GM19025 (cell line): ENCODE results near the gene BANP.

ENCODE experiments used
- ATAC-seq: cut with Tn5 transposase; IDR thresholded peaks from one replicate; pipeline ENCODE4 v1.9.1; 2021; ENCODE audit warnings: mild to moderate bottlenecking, low read depth, moderate library complexity; ENCODE audit not compliant: unreplicated experiment

The BANP gene

DNA sequence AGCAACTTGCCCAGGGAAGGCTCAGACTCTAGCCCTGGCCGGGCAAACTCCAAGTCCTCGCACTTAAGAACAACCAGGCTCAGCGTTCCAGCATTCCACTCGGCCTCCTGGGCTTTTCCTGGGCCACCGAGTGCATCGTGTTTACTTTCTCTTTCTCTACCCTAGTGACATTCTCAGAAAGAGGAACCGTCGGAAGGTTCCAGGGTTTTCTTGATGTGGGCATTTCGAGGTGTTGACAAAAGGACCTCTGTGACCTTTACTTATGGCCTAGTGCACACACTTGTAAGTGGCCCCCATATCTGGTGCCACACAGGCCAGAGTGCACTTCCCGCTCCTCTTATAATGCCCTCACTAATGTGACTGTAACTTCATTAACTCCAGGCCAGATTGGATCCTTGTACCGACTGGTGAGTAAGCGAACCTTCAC, 3.1 kb upstream of the BANP start:
- ATAC-seq = no peak

- no peak for ATAC-seq
These were observed 2.5 kb upstream of the BANP start for GRCh38 chr16:87948735-87949070.

- ATAC-seq = no peak
These were observed 2.0 kb upstream of the BANP start for GRCh38 chr16:87949071-87949744.

DNA sequence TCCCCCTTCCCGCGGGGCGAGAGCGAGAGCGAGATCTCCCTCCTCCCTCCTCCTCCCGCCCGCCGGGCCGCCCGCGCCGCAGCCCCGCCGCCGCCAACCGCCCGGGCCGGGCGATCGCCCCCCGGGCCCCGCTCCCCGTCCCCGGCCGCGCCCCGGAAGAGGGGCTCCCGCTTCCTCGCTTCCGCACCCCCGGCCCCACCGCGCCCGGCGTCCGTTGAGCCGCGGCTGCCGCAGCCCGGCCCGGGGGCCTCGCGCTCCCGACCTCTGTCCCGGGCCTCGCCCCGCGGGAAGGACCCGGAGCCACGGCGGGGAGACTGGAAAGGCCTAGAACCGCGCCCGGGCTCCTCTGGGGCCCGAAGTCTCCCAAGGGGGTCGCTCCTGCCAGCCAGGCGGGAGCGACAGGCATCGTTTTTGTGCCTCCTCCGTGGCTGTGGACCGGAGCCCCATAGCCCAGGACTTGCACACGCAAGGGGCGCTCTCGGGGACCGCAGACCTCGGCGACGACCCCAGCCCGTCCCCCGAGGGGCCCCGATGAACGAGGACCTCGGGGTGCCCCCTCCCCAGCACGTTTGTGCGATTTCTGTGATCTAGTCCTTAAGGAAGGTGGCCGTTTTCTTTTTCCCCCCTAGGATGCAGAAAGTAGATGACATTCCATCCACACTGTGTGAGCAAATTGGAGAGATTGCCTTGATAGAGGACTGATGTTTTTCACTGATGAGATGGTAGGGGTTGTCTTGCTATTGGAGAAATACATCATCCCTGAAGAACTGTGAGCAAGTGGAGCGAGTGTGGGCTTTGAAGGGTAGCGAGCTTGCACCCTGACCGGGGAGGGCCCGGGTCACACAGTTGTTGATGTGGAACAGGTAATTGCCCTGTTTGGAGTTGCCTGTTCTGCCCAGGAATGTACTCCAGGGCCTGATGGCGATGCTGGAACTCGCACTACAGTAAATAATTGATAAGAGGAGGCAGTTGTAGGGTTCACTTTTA, 611 bp downstream of the BANP start:
- ATAC-seq = peak; percentile 5

- ATAC-seq = no peak
These were observed 1.5 kb downstream of the BANP start for GRCh38 chr16:87952751-87953150.

DNA sequence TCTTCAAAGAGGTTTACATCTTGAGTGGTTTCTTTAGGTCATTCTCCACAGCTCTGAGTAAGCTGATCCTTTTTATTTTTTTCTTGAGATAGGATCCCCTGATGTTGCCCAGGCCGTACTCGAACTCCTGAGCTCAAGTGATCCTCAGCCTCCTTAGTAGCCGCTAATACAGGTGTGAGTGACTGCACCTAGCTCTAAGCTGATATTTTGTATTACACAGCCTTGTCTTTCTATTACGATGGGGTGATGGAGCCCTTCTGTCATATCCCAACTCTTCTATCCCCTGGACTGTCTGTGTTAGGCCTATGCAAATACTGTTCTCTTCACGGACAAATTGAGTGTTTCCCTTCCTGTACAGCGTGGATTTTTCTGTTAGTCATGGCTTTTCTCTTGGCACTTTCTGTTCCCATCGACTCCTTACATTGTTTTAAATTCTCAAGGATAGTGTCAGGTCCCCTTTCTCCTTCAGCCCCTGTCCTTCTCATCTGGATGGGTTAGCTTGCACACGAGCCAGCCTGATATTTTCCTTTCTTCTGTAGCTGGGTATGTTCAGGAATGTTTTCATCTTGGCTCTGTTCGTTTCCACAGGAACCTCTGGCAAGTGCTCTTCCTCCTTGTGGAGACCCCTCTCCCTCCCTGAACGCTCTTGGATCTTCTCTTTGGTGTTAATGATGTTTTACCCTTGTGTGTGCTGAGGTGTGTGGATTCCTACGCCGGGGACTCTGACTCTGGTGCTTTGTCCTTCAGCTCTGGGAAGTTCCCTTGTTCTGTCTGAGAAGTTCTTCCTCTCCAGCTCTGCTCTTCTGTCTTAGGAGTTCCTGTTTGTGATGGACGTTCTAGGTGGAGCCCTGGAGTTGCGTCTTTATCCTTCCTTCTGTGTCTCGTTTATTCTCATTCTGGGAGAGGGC, 2.3 kb downstream of the BANP start:
- no peak for ATAC-seq

GRCh38 chr16:87954361-87954760, 3.1 kb downstream of the BANP start:
- ATAC-seq = no peak

DNA sequence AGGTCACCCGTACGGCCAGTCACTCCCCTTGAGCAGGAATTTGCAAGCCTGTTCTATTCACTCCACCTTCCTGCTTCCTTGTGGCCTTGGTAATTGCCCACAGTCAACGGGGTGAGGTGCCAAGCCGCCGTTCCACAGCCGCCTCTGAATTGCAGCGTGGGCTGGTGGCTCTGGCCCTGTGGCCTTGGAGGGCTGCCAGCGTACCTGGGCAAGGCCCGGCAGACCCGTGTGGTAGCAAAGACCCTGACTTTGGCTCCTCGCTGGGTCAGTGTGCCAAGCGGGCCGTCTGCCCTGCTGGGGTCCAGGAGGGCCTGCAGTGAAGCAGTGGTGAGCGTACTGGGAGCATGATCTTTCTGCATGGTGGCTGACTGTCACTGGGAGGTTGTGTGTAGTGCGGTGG, 3.6 kb downstream of the BANP start:
- ATAC-seq = no peak

DNA sequence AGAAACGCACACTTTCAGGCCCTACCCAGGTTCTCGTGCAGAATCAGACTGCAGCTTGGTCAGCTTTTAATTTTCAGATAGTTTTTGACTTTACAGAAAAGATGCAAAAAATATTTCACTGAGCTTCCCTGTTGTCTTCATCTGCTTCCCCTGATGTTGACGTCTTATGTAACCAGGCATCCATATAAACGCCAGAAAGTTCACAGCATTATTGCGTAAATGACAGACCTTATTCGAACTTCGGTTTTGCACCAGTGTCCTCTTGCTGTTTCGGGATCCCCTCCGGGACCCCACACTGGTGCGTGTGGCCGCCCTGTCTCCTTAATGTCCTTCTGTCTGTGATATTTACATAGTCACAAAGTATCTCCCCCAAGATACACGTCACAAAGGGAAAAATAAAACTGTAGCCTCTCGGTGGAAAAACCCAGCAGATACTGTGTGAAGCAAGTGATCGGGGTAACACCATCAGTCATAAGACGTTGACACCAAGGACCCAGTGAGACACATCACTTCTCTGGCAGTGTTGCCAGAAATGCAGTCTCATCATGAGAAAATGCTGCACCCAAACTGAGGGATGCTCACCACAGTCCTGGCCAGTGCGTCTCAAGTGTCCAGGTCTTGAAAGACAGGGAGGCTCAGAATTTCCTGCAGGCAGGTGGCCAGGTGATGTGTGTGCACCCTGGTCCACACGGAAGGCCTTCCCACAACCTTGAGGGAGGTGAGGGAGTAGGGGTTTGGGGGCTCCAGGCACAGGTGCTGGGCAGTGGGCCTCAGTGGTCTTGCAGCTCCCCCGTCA, 4.3 kb downstream of the BANP start:
- no peak for ATAC-seq

GRCh38 chr16:87956098-87956364, 4.8 kb downstream of the BANP start:
- no peak for ATAC-seq

GRCh38 chr16:87956365-87957231, 5.4 kb downstream of the BANP start:
- ATAC-seq = no peak

- no peak for ATAC-seq
These were observed 6.3 kb downstream of the BANP start for GRCh38 chr16:87957296-87958094.

- no peak for ATAC-seq
These were observed 7.4 kb downstream of the BANP start for GRCh38 chr16:87958632-87959031.

DNA sequence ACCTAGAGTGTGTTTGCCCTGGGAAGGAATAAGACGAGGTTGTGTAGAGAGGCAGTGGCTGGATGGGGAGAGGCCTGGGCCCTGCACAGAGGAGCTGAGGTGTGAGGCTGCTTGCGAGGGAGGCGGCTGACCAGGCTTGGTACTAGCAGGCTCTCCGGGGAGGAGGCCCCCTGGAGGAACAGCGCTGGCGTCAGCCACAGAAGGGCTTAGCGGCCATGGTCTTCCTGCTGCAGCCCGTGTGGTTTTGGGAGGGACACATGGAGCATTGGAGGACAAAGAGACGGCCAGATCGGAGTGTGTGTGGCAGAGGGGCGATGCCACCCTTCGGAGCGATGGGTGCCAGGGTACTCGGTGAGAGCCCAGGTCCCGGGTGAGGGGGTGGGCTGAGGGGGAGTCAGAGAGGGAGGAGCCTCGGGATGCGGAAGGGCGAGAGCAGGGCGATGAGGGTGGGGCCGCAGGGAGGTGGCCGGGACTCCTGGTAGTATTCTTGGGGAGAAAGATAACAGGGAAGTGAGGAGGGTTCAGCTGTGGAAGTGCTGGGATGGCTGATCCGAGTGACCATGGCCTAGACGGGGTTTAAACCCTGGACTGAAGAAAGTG, 8.3 kb downstream of the BANP start:
- ATAC-seq = no peak

GRCh38 chr16:87960296-87960695, 9.1 kb downstream of the BANP start:
- ATAC-seq = no peak

GRCh38 chr16:87960852-87961251, 9.6 kb downstream of the BANP start:
- no peak for ATAC-seq

DNA sequence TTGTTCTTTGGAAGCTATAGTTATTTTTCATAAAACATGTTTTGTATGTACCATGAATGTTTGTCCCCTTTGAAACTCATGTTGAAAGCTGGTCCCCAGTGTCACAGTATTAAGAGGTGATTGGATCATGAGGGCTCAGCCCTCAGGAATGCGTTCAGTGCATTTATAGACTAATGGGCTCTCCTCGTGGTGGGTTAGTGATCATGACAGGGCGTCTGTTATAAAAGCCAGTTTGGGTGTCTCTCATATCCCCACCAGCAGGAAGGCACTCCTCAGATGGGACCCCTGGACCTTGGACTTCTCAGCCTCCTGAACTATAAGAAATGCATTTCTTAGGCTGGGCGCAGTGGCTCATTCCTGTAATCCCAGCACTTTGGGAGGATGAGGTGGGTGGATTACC, 10.4 kb downstream of the BANP start:
- ATAC-seq = no peak

DNA sequence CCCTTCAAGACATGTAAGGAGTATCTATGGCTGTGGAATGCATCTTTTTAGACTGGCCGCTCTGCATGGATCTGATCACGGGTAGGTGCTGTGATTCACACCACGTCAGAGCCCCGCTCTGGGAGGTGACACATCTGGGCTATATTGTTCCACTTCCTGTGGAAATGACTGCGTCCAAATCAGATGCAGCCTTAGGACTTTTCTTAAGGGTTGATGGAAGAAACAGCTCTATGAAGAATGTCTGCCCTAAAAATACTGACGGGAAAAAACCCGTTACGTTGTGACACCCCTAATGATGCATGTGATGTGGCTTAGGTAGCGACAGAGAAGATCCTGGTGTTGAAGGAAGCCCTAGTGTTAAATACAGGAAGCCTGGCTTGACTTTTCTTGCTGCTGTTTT, 12.2 kb downstream of the BANP start:
- ATAC-seq = no peak
